22Rv1 (cell line): ENCODE measurements around the gene CYP1B1.

ENCODE experiments used
- ZFX ChIP-seq: fragments of 450-650 bp; IDR thresholded peaks from 2 replicates; pipeline ENCODE4 v1.6.1; 2017; ENCODE audit warnings: antibody characterized with exemption, borderline replicate concordance
- TF ChIP-seq, protein P1 (sequence below): fragments of 450-650 bp; IDR thresholded peaks from 2 replicates; pipeline ENCODE4 v1.5.1; 2017; ENCODE audit warnings: mild to moderate bottlenecking

DNA sequence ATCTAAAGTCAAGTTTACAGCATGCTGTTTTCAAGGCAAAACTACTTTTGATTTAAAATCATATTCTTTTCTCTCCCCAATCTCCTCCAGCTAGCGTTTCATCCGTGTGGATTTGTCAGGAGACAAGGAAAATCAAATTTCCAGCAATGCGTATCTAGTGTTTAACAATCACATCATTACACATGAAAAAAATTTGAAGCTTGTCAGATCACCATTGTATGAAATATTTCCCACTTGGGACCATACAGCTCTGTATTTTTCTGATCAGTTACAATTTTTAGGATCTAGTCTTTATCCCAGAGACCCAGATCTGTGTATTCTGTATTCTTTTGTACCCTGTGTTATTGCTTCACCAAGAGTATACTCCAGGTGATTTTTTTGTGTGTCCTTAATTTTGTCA is 28.6 kb upstream of the CYP1B1 start:
- TF ChIP-seq, protein P1, sequence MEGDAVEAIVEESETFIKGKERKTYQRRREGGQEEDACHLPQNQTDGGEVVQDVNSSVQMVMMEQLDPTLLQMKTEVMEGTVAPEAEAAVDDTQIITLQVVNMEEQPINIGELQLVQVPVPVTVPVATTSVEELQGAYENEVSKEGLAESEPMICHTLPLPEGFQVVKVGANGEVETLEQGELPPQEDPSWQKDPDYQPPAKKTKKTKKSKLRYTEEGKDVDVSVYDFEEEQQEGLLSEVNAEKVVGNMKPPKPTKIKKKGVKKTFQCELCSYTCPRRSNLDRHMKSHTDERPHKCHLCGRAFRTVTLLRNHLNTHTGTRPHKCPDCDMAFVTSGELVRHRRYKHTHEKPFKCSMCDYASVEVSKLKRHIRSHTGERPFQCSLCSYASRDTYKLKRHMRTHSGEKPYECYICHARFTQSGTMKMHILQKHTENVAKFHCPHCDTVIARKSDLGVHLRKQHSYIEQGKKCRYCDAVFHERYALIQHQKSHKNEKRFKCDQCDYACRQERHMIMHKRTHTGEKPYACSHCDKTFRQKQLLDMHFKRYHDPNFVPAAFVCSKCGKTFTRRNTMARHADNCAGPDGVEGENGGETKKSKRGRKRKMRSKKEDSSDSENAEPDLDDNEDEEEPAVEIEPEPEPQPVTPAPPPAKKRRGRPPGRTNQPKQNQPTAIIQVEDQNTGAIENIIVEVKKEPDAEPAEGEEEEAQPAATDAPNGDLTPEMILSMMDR = no peak
- TF ChIP-seq ZFX = no peak
